SK-N-SH treated with all-trans-retinoic acid at 6 μM for 48 hours (cell line): ENCODE results near the gene OTUD1.
A peak's percentile ranks its signal among the peaks of the same experiment; 100 is the strongest.
"Not testable (repeated sequence)": the region's sequence is repeated elsewhere in the genome, so short reads cannot be mapped to it uniquely, and the experiment has no call there.

Experiments
- ATAC-seq: fragments of 200-7000 bp; cut with Tn5 transposase; 3 replicates; pipeline ENCODE4 v1.9.1; 2020; ENCODE audit warnings: mild to moderate bottlenecking, moderate library complexity
- CSDC2 ChIP-seq: fragments of 250-450 bp; sonication (Bioruptor Pico); IDR thresholded peaks from 2 replicates; pipeline ENCODE4 v1.5.0; 2020; ENCODE audit warnings: mild to moderate bottlenecking, moderate library complexity
- CSRNP3 ChIP-seq: fragments of 250-450 bp; sonication (Bioruptor Pico); IDR thresholded peaks from 2 replicates; pipeline ENCODE4 v1.5.1; 2021; ENCODE audit warnings: mild to moderate bottlenecking, moderate library complexity
- ESRRG ChIP-seq: fragments of 250-450 bp; sonication (Bioruptor Pico); IDR thresholded peaks from 2 replicates; pipeline ENCODE4 v1.6.1; 2021; ENCODE audit warnings: mild to moderate bottlenecking
- GLIS3 ChIP-seq: fragments of 250-450 bp; sonication (Bioruptor Pico); IDR thresholded peaks from 2 replicates; pipeline ENCODE4 v1.5.0; 2020; ENCODE audit warnings: mild to moderate bottlenecking, moderate library complexity
- ISL1 ChIP-seq: fragments of 250-450 bp; sonication (Bioruptor Pico); IDR thresholded peaks from 2 replicates; pipeline ENCODE4 v2.1.2; 2022; ENCODE audit warnings: mild to moderate bottlenecking, moderate library complexity
- OSR1 ChIP-seq: fragments of 250-450 bp; sonication (Bioruptor Pico); IDR thresholded peaks from 2 replicates; pipeline ENCODE4 v1.8.0; 2022; ENCODE audit warnings: moderate library complexity, mild to moderate bottlenecking, inconsistent platforms
- PATZ1 ChIP-seq: fragments of 250-450 bp; sonication (Bioruptor Pico); IDR thresholded peaks from 2 replicates; pipeline ENCODE4 v1.8.0; 2020; ENCODE audit warnings: mild to moderate bottlenecking, moderate library complexity, borderline replicate concordance
- RARB ChIP-seq: fragments of 250-450 bp; sonication (Bioruptor Pico); IDR thresholded peaks from 2 replicates; pipeline ENCODE4 v1.8.0; 2021; ENCODE audit warnings: mild to moderate bottlenecking, moderate library complexity
- SNAI2 ChIP-seq: fragments of 250-450 bp; sonication (Bioruptor Pico); IDR thresholded peaks from 2 replicates; pipeline ENCODE4 v1.5.0; 2020; ENCODE audit warnings: mild to moderate bottlenecking, moderate library complexity
- TCF4 ChIP-seq: fragments of 250-450 bp; sonication (Bioruptor Pico); IDR thresholded peaks from 2 replicates; pipeline ENCODE4 v1.8.0; 2021; ENCODE audit warnings: mild to moderate bottlenecking, moderate library complexity, borderline replicate concordance
- TOX ChIP-seq: fragments of 250-450 bp; sonication (Bioruptor Pico); IDR thresholded peaks from 2 replicates; pipeline ENCODE4 v1.8.0; 2021; ENCODE audit warnings: mild to moderate bottlenecking, moderate library complexity, borderline replicate concordance
- TSHZ2 ChIP-seq: fragments of 250-450 bp; sonication (Bioruptor Pico); IDR thresholded peaks from 2 replicates; pipeline ENCODE4 v1.5.0; 2020; ENCODE audit warnings: mild to moderate bottlenecking, moderate library complexity
- ZC3H10 ChIP-seq: fragments of 250-450 bp; sonication (Bioruptor Pico); IDR thresholded peaks from 2 replicates; pipeline ENCODE4 v1.5.1; 2021; ENCODE audit warnings: mild to moderate bottlenecking, moderate library complexity
- ZFP3 ChIP-seq: fragments of 250-450 bp; sonication (Bioruptor Pico); IDR thresholded peaks from 2 replicates; pipeline ENCODE4 v1.5.0; 2020; ENCODE audit warnings: mild to moderate bottlenecking, moderate library complexity
- ZFP30 ChIP-seq: fragments of 450-650 bp; formaldehyde crosslinking; IDR thresholded peaks from 2 replicates; pipeline ENCODE4 v1.5.0; 2022; ENCODE audit warnings: mild to moderate bottlenecking, moderate library complexity
- ZNF565 ChIP-seq: fragments of 450-650 bp; formaldehyde crosslinking; conservative IDR thresholded peaks from 2 replicates; pipeline ENCODE4 v1.5.0; 2020; ENCODE audit warnings: low read depth, mild to moderate bottlenecking, moderate library complexity
- ZNF70 ChIP-seq: fragments of 450-650 bp; formaldehyde crosslinking; IDR thresholded peaks from 2 replicates; pipeline ENCODE4 v1.5.0; 2020; ENCODE audit warnings: mild to moderate bottlenecking, moderate library complexity
- ZNF8 ChIP-seq: fragments of 450-650 bp; formaldehyde crosslinking; IDR thresholded peaks from 2 replicates; pipeline ENCODE4 v1.5.0; 2020; ENCODE audit warnings: mild to moderate bottlenecking, moderate library complexity
- TF ChIP-seq, protein P1 (sequence below): fragments of 250-450 bp; sonication (Bioruptor Pico); IDR thresholded peaks from 2 replicates; pipeline ENCODE4 v1.8.0; 2021; ENCODE audit warnings: low read depth, mild to moderate bottlenecking, moderate library complexity, borderline replicate concordance
- TF ChIP-seq, protein P2 (sequence below): fragments of 250-450 bp; sonication (Bioruptor Pico); IDR thresholded peaks from 2 replicates; pipeline ENCODE4 v1.5.1; 2020; ENCODE audit warnings: low read depth, mild to moderate bottlenecking, moderate library complexity

Gene OTUD1

DNA sequence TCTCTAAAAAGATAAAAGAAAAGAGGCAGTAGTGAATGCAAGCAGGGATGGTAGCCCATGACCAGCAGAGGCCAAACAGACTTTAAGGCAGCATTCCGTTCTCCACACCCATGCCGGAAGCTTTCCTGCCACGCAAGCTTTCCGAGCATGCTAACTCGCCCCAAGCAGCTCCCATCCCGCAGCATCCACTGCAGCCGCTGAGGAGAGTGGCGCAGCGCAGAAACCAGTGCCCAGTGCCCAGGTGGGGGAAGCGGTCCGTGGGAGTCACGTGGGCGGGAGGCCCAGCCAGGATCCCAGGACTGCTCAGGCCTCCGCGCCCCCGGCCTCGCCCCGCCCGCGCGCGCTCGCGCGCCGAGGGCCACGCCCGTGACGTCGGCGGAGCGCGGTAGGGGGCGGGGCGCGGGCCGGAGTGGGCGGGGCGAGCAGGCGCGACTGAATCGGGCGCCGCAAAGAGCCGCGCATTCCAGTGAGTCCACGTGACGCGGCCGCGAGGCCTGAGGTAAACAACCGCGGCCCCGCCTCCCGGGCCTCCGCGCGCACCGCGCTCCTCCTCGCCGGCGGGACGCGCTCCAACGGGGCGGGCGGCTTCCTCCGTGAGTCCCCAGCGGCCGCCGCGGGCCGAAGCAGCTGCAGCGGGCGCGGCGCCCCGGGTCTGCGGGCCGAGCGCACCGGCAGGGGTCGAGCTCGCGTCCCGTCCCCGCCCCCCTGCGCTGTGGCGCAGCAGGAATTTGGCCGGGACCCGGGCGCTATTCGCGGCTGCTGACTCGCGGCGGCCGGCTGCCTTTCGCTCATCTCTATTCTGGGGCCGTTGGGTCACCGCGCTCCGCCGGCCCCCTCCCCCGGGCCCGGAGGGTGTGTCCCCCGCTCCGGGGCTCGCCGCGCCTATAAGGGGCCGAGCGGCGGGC, at the start of gene OTUD1:
TSS of gene OTUD1 (plus strand) at position 529 of the 905 bp plus-strand sequence. CDS start 383 bp downstream, outside the sequence.
- TF ChIP-seq ESRRG (CRISPR knock-in tag), result no peak
- peak; percentile 68; the same call in 1 of the 2 replicates for TF ChIP-seq TSHZ2 (CRISPR knock-in tag)
- peak; percentile 86 for ATAC-seq

- not testable (repeated sequence) for ATAC-seq
These were observed 48.5 kb upstream of the OTUD1 start for GRCh38 chr10:23390408-23390807.

GRCh38 chr10:23390809-23391208, 48.1 kb upstream of the OTUD1 start:
- ATAC-seq, result no peak

More at GRCh38 chr10:23390809-23391208, 48.1 kb upstream of the OTUD1 start:
- TF ChIP-seq TCF4 (CRISPR knock-in tag), result no peak
- no peak for TF ChIP-seq ISL1 (CRISPR knock-in tag)
- TF ChIP-seq PATZ1, result no peak
- TF ChIP-seq, protein P1, sequence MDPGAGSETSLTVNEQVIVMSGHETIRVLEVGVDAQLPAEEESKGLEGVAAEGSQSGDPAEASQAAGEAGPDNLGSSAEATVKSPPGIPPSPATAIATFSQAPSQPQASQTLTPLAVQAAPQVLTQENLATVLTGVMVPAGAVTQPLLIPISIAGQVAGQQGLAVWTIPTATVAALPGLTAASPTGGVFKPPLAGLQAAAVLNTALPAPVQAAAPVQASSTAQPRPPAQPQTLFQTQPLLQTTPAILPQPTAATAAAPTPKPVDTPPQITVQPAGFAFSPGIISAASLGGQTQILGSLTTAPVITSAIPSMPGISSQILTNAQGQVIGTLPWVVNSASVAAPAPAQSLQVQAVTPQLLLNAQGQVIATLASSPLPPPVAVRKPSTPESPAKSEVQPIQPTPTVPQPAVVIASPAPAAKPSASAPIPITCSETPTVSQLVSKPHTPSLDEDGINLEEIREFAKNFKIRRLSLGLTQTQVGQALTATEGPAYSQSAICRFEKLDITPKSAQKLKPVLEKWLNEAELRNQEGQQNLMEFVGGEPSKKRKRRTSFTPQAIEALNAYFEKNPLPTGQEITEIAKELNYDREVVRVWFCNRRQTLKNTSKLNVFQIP, result no peak
- TF ChIP-seq ZNF8 (CRISPR knock-in tag), result no peak
- no peak for TF ChIP-seq CSRNP3 (CRISPR knock-in tag)
- TF ChIP-seq CSDC2 (CRISPR knock-in tag), result no peak
- no peak for TF ChIP-seq TOX (CRISPR knock-in tag)
- TF ChIP-seq SNAI2 (CRISPR knock-in tag), result no peak
- TF ChIP-seq ZC3H10 (CRISPR knock-in tag), result no peak
- TF ChIP-seq, protein P2, sequence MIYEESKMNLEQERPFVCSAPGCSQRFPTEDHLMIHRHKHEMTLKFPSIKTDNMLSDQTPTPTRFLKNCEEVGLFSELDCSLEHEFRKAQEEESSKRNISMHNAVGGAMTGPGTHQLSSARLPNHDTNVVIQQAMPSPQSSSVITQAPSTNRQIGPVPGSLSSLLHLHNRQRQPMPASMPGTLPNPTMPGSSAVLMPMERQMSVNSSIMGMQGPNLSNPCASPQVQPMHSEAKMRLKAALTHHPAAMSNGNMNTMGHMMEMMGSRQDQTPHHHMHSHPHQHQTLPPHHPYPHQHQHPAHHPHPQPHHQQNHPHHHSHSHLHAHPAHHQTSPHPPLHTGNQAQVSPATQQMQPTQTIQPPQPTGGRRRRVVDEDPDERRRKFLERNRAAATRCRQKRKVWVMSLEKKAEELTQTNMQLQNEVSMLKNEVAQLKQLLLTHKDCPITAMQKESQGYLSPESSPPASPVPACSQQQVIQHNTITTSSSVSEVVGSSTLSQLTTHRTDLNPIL (CRISPR knock-in tag), result no peak
- no peak for TF ChIP-seq ZNF565 (CRISPR knock-in tag)
- TF ChIP-seq ZFP30 (CRISPR knock-in tag), result no peak
- TF ChIP-seq RARB (CRISPR knock-in tag), result no peak
- no peak for TF ChIP-seq GLIS3 (CRISPR knock-in tag)
- no peak for TF ChIP-seq ZNF70 (CRISPR knock-in tag)
- TF ChIP-seq OSR1, result no peak
- TF ChIP-seq TSHZ2 (CRISPR knock-in tag), result no peak
- no peak for TF ChIP-seq ZFP3 (CRISPR knock-in tag)
